T-helper 2 cell (primary cell): ENCODE results near the gene PGPEP1.

Experiments
- DNase-seq, 5 experiments: peaks; one replicate each; pipeline versions ENCODE4 v3.0.0 to v3.0.0-alpha.2; 2012 to 2022

PGPEP1 gene

DNA sequence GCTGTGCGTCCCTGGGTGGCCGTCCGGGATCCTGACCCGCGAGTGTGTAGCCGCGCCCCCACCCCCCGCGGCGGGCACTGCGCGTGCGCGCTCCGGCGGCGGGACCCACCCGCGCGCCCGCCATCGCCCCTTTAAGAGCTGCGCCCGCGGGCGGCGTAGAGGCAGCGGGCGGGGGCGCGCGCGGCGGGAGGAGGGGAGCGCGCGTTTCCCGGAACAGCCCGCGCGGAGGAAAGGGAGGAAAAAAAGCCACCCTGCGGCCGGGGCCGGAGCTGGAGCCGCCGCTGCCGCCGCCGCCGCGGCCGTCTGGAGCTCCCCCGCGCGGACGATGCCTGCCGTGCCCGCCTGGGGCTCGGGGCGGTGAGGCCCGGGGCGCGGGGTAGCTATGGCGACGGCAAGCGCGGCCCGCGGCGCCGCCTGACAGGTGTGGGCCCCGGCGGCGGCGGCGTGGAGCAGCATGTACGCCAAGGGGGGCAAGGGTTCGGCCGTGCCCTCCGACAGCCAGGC lies 78.8 kb downstream of the PGPEP1 start, which contains the start of gene SSBP4:
Gene SSBP4 (plus strand): TSS at position 204 of the 504 bp plus-strand sequence. CDS start 251 bp downstream, at position 455.
- peak; percentile 43 to 83 (median 68) for DNase-seq
